ENCODE results near the gene ZNF573. TPM values are rescaled to one million over a fixed set of nuclear protein-coding genes. Genes with fewer than 3 reads are reported as not detected.
A peak's percentile ranks its signal among the peaks of the same experiment; 100 is the strongest.
"Not testable (repeated sequence)": the region's sequence is repeated elsewhere in the genome, so short reads cannot be mapped to it uniquely, and the experiment has no call there.

The ZNF573 gene
- total and polyA plus RNA-seq, 4 donors: 0.42 to 5.0 (median 4.2) TPM

GRCh38 chr19:37817180-37817981 lies 38.0 kb upstream of the ZNF573 start:
- TF ChIP-seq TAF1 (conservative IDR thresholded peaks at IDR 0.05) (no peak), ZBTB33 (IDR thresholded peaks at IDR 0.05) (no peak), REST (IDR thresholded peaks at IDR 0.05) (no peak), HNF4A (conservative IDR thresholded peaks at IDR 0.05) (no peak), RXRA (IDR thresholded peaks at IDR 0.05) (no peak), FOXA1 (IDR thresholded peaks at IDR 0.05) (no peak), ATF3 (IDR thresholded peaks at IDR 0.05) (no peak), EGR1 (IDR thresholded peaks at IDR 0.05; ENCODE audit: low read depth in 2 of 2) (no peak), MAX (IDR thresholded peaks at IDR 0.05) (no peak), HNF4G (IDR thresholded peaks at IDR 0.05) (no peak), SP1 (IDR thresholded peaks at IDR 0.05) (no peak), YY1 (IDR thresholded peaks at IDR 0.05) (no peak), NR2F2 (IDR thresholded peaks at IDR 0.05) (no peak), JUND (IDR thresholded peaks at IDR 0.05) (no peak), FOXA2 (IDR thresholded peaks at IDR 0.05) (no peak)
- H3K27ac ChIP-seq (ENCODE audit: low read depth in 1 of 2, low read length in 2 of 2): no peak overlapping the region
- WGBS: 5% methylated on average over 60 of the region's 60 CpGs

GRCh38 chr19:37815611-37816010 lies 36.2 kb upstream of the ZNF573 start:
- not testable (repeated sequence) for DNase-seq (ENCODE audit: low spot score); H3K4me1 ChIP-seq (ENCODE audit: control insufficient read depth in 4 of 4, insufficient read depth in 4 of 4, low read length in 3 of 4); H3K27ac ChIP-seq (ENCODE audit: low read depth in 1 of 2, low read length in 2 of 2); H3K9ac ChIP-seq (ENCODE audit: low read depth in 1 of 2, low read length in 2 of 2); H3K36me3 ChIP-seq (ENCODE audit: control insufficient read depth in 4 of 4, insufficient read depth in 3 of 4, low read depth in 1 of 4, low read length in 3 of 4); H3K27me3 ChIP-seq (ENCODE audit: control insufficient read depth in 4 of 4, insufficient read depth in 4 of 4, low read length in 3 of 4); H3K4me3 ChIP-seq (ENCODE audit: low read depth in 1 of 3, low read length in 3 of 3)
- 83% methylated on average over 5 of the region's 5 CpGs for WGBS
- peaks cover 16 to 47% (median 18%) of the 10 kb centered on the region in 4 donors for H3K9me3 ChIP-seq (ENCODE audit: control insufficient read depth in 4 of 4, low read length in 3 of 4)

More at GRCh38 chr19:37817180-37817981, 38.0 kb upstream of the ZNF573 start:
- Histone ChIP-seq H3K36me3 (ENCODE audit: control insufficient read depth in 4 of 4, insufficient read depth in 3 of 4, low read depth in 1 of 4, low read length in 3 of 4) (peaks cover 0 to 2% (median 0%) of the 10 kb centered on the region in 4 donors), H3K9me3 (ENCODE audit: control insufficient read depth in 4 of 4, low read length in 3 of 4) (peaks cover 15 to 41% (median 21%) of the 10 kb centered on the region in 4 donors), H3K4me3 (ENCODE audit: low read depth in 1 of 3, low read length in 3 of 3) (peak overlapping the region in 2 of 3 donors; percentile 32 to 63), H3K27me3 (ENCODE audit: control insufficient read depth in 4 of 4, insufficient read depth in 4 of 4, low read length in 3 of 4) (peaks cover 0 to 3% (median 0%) of the 10 kb centered on the region in 4 donors), H3K9ac (ENCODE audit: low read depth in 1 of 2, low read length in 2 of 2) (no peak overlapping the region), H3K4me1 (ENCODE audit: control insufficient read depth in 4 of 4, insufficient read depth in 4 of 4, low read length in 3 of 4) (no peaks in the 10 kb centered on the region)
- DNase-seq (ENCODE audit: low spot score): peak; percentile 58
